CD4-positive, alpha-beta T cell treated with Interleukin-17A for 1 hour (primary cell): ENCODE measurements around the gene KDM1A.

Experiments
- DNase-seq: peaks from one replicate; pipeline ENCODE4 v3.0.0-alpha.2; 2020

The KDM1A gene

GRCh38 chr1:23114424-23115079 lies 95.3 kb downstream of the KDM1A start:
- DNase-seq, result no peak

- no peak for DNase-seq
Measured at GRCh38 chr1:23116216-23116836, 97.1 kb downstream of the KDM1A start.

- no peak for DNase-seq
Measured at GRCh38 chr1:23116921-23117699, 97.8 kb downstream of the KDM1A start.

- DNase-seq, result no peak
Measured at GRCh38 chr1:23118407-23118806, 99.1 kb downstream of the KDM1A start.

- DNase-seq, result peak; percentile 84
Measured at GRCh38 chr1:23118957-23119792, 99.9 kb downstream of the KDM1A start.

- no peak for DNase-seq
Measured at GRCh38 chr1:23120383-23120782, 101.1 kb downstream of the KDM1A start.

- no peak for DNase-seq
Measured at GRCh38 chr1:23122023-23122748, 102.9 kb downstream of the KDM1A start.

- no peak for DNase-seq
Measured at GRCh38 chr1:23122796-23123195, 103.5 kb downstream of the KDM1A start.

- no peak for DNase-seq
Measured at GRCh38 chr1:23123528-23123927, 104.3 kb downstream of the KDM1A start.

- DNase-seq, result no peak
Measured at GRCh38 chr1:23124259-23125026, 105.2 kb downstream of the KDM1A start.

- no peak for DNase-seq
Measured at GRCh38 chr1:23125489-23125888, 106.2 kb downstream of the KDM1A start.

GRCh38 chr1:23126200-23126599 lies 106.9 kb downstream of the KDM1A start:
- no peak for DNase-seq

GRCh38 chr1:23126801-23127200 lies 107.5 kb downstream of the KDM1A start:
- DNase-seq, result no peak

- DNase-seq, result no peak
Measured at GRCh38 chr1:23129846-23130245, 110.6 kb downstream of the KDM1A start.

- no peak for DNase-seq
Measured at GRCh38 chr1:23132033-23132432, 112.8 kb downstream of the KDM1A start.
